ENCODE measurements around the gene PAIP2. TPM values are rescaled to one million over a fixed set of nuclear protein-coding genes. Genes with fewer than 3 reads are reported as not detected.
A peak's percentile ranks its signal among the peaks of the same experiment; 100 is the strongest.

The PAIP2 gene
- total RNA-seq, 1 experiment from 2014 or later, result 81.2 TPM

- H3K4me3 Mint-ChIP-seq (ENCODE audit: low read depth, unreplicated experiment), result peak overlapping the region; percentile 98
- CTCF ChIA-PET, result interaction anchor here (0.8 kb wide), 1 partner anchor 44 kb away, joined by 3 read pairs; the partner anchor contains the start of gene PAIP2
- H3K27ac Mint-ChIP-seq (ENCODE audit: unreplicated experiment), result peak overlapping the region; percentile 19
Measured at GRCh38 chr5:139297439-139298133, 44.1 kb upstream of the PAIP2 start.

DNA sequence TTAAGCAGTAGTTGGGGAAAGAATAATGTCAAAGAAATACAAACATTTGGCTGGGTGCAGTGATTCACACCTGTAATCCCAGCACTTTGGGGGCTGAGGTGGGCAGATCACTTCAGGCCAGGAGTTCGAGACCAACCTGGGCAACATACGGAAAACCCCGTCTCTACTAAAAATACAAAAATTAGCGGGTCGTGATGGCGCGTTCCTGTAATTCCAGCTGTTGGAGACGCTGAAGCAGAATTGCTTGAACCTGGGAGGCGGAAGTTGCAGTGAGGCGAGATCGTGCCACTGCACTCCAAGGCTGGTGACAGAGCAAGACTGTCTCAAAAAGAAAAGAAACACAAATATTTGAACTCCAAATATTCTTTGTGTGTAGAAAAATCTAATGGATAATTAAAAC is 43.4 kb upstream of the PAIP2 start:
- CTCF ChIA-PET, result no interaction called here
- TF ChIP-seq, protein P1, sequence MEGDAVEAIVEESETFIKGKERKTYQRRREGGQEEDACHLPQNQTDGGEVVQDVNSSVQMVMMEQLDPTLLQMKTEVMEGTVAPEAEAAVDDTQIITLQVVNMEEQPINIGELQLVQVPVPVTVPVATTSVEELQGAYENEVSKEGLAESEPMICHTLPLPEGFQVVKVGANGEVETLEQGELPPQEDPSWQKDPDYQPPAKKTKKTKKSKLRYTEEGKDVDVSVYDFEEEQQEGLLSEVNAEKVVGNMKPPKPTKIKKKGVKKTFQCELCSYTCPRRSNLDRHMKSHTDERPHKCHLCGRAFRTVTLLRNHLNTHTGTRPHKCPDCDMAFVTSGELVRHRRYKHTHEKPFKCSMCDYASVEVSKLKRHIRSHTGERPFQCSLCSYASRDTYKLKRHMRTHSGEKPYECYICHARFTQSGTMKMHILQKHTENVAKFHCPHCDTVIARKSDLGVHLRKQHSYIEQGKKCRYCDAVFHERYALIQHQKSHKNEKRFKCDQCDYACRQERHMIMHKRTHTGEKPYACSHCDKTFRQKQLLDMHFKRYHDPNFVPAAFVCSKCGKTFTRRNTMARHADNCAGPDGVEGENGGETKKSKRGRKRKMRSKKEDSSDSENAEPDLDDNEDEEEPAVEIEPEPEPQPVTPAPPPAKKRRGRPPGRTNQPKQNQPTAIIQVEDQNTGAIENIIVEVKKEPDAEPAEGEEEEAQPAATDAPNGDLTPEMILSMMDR (IDR thresholded peaks at IDR 0.05; ENCODE audit: unreplicated experiment), result no peak

More at GRCh38 chr5:139297439-139298133, 44.1 kb upstream of the PAIP2 start:
- DNase-seq, result no peak
- Mint-ChIP-seq H3K4me1 (ENCODE audit: low read depth, unreplicated experiment) (peaks cover 67% of the 10 kb centered on the region), H3K36me3 (ENCODE audit: insufficient read depth, unreplicated experiment) (peaks cover 67% of the 10 kb centered on the region), H3K9me3 (ENCODE audit: low read depth, unreplicated experiment) (no peaks in the 10 kb centered on the region), H3K27me3 (ENCODE audit: unreplicated experiment) (no peaks in the 10 kb centered on the region)
- TF ChIP-seq, protein P1 (IDR thresholded peaks at IDR 0.05; ENCODE audit: unreplicated experiment), result no peak
- intact Hi-C loops (cut with micrococcal nuclease; ENCODE audit: unreplicated experiment), result no loop called here
- no TSS peak for BruUV-seq (replicated peaks)

GRCh38 chr5:139299486-139299885 is 42.2 kb upstream of the PAIP2 start:
- BruUV-seq (replicated peaks), result no TSS peak
- TF ChIP-seq, protein P1 (IDR thresholded peaks at IDR 0.05; ENCODE audit: unreplicated experiment), result no peak
- CTCF ChIA-PET, result no interaction called here
- Mint-ChIP-seq H3K36me3 (ENCODE audit: insufficient read depth, unreplicated experiment) (peaks cover 61% of the 10 kb centered on the region), H3K27ac (ENCODE audit: unreplicated experiment) (peak overlapping the region; percentile 8), H3K4me1 (ENCODE audit: low read depth, unreplicated experiment) (peaks cover 75% of the 10 kb centered on the region), H3K4me3 (ENCODE audit: low read depth, unreplicated experiment) (no peak overlapping the region), H3K9me3 (ENCODE audit: low read depth, unreplicated experiment) (no peaks in the 10 kb centered on the region), H3K27me3 (ENCODE audit: unreplicated experiment) (no peaks in the 10 kb centered on the region)
- DNase-seq, result no peak
- intact Hi-C loops (cut with micrococcal nuclease; ENCODE audit: unreplicated experiment), result no loop called here

More for the DNA sequence above, 43.4 kb upstream of the PAIP2 start:
- Mint-ChIP-seq H3K4me1 (ENCODE audit: low read depth, unreplicated experiment) (peaks cover 67% of the 10 kb centered on the region), H3K4me3 (ENCODE audit: low read depth, unreplicated experiment) (peak overlapping the region; percentile 98), H3K9me3 (ENCODE audit: low read depth, unreplicated experiment) (no peaks in the 10 kb centered on the region), H3K27ac (ENCODE audit: unreplicated experiment) (peak overlapping the region; percentile 14), H3K36me3 (ENCODE audit: insufficient read depth, unreplicated experiment) (peaks cover 61% of the 10 kb centered on the region), H3K27me3 (ENCODE audit: unreplicated experiment) (no peaks in the 10 kb centered on the region)
- no peak for DNase-seq
- intact Hi-C loops (cut with micrococcal nuclease; ENCODE audit: unreplicated experiment), result no loop called here
- BruUV-seq (replicated peaks), result no TSS peak

- Mint-ChIP-seq H3K27me3 (ENCODE audit: unreplicated experiment) (no peaks in the 10 kb centered on the region), H3K4me1 (ENCODE audit: low read depth, unreplicated experiment) (peaks cover 82% of the 10 kb centered on the region), H3K9me3 (ENCODE audit: low read depth, unreplicated experiment) (no peaks in the 10 kb centered on the region), H3K4me3 (ENCODE audit: low read depth, unreplicated experiment) (peak overlapping the region; percentile 2), H3K36me3 (ENCODE audit: insufficient read depth, unreplicated experiment) (peaks cover 45% of the 10 kb centered on the region), H3K27ac (ENCODE audit: unreplicated experiment) (peak overlapping the region; percentile 41)
- CTCF ChIA-PET, result interaction anchor here (0.7 kb wide), 1 partner anchor 634 kb away, joined by 3 read pairs; no protein-coding TSS in a partner anchor
- DNase-seq, result no peak
- intact Hi-C loops (cut with micrococcal nuclease; ENCODE audit: unreplicated experiment), result loop anchor here (1.0 kb wide), 1 partner anchor 8 kb away; no protein-coding TSS in a partner anchor
- no TSS peak for BruUV-seq (replicated peaks)
- TF ChIP-seq, protein P1 (IDR thresholded peaks at IDR 0.05; ENCODE audit: unreplicated experiment), result no peak
Measured at GRCh38 chr5:139301808-139302499, 39.7 kb upstream of the PAIP2 start.
